Anterior cingulate cortex (tissue), 58 donors: Measurements from ENCODE around the gene ARRB2.

ENCODE experiments used
- DNase-seq, 58 donors: peaks; one replicate each; lab custom pipeline; 2025; lab: John Stamatoyannopoulos, UW

Gene ARRB2

GRCh38 chr17:4722678-4723240, 12.3 kb downstream of the ARRB2 start:
- DNase-seq: no peak

GRCh38 chr17:4724650-4725049, 14.2 kb downstream of the ARRB2 start:
- DNase-seq: no peak

GRCh38 chr17:4725646-4726310, 15.3 kb downstream of the ARRB2 start:
- no peak for DNase-seq

- DNase-seq: no peak
Observed at GRCh38 chr17:4728124-4728523, 17.7 kb downstream of the ARRB2 start.

GRCh38 chr17:4733073-4733531, 22.7 kb downstream of the ARRB2 start:
- peak in 6 of 58 donors; percentile 4 to 23 (median 18) for DNase-seq

- DNase-seq: no peak
Observed at GRCh38 chr17:4734857-4735475, 24.5 kb downstream of the ARRB2 start.

DNA sequence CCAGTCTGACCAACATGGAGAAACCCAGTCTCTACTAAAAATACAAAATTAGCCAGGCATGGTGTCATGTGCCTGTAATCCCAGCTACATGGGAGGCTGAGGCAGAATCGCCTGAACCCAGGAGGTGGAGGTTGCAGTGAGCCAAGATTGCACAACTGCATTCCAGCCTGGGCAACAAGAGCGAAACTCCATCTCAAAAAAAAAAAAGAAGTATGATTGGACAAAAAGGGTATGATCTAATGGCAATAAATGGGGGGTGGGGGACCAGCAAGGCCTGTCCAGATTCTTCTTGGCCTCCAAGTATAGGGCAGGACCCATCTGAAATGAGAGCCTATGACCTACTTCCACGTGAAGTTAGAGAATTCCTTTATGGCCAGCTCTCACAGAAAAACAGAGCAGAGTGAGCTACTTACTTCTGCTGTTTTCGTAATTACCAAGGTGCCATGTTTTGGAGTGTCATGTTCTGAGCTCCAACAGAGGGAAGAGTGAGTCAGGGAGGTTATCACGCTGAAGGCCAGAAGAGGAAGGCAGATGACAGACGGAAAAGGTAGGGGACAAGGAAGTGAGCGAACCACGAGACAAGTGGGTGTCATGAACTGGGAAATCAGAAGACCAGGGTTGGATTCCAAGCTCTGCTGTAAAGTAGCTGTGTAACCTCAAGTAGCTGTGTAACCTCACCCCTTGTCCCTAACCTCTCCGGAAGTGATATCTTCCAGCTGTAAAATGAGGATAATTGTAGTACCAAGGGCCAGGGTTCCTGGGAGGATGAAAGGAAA, 25.6 kb downstream of the ARRB2 start:
- peak in 8 of 58 donors; percentile 5 to 27 (median 16) for DNase-seq

DNA sequence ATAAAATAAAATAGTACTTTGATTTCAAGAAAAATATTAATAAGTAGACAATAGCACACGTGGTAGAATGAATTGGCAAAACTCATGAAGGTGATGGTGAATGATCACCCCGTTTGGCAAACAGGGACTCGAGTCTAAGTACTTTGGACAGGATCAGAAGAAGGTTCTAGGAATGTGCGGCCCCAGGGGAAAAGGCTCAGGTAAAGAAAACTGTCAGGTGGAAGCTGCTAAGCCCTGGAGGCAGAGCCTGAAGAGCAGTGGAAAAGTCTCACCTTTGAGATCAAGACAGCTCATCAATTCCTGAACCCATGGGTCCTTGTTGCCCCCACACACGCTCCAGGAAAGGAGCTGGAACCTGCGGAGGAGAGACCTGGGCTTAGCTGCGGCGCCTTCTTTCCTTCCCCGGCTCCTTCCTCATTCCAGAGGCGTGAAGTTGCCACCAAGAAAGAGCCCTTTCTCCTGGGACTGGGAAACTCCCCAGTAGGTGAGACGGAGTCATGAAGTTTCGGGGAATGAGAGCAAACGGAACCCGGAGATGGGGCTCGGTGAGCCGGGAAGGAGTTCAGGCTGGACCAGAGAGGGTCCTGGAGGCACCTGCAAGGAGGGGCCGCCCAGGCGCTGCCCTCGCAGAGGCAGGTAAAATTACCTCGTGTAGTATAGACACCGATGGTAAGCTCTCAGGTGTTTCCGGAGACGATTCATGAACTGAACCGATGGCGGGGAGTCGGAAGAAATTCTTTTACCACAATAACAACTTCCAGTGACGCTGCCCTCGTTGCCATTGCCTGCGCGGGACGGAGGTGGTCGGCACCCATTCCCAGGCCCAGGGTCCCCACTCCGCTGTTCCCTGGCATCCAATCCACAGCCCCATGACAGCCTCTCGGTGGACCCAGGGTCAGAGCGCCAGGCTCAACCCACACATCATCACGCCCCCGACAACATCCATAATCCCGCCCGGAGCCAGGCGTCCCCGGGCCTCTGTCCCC, 28.0 kb downstream of the ARRB2 start:
- no peak for DNase-seq

GRCh38 chr17:4739122-4740024, 28.9 kb downstream of the ARRB2 start, which contains the start of the genes CXCL16 and ZMYND15:
CXCL16 (minus strand) TSS chr17:4739928; CDS start chr17:4739339, 589 bp downstream.
ZMYND15 (plus strand) TSS chr17:4739833; CDS start chr17:4740549, 716 bp downstream.
- DNase-seq: peak in 12 of 58 donors; percentile 11 to 65 (median 24)

GRCh38 chr17:4740025-4740351, 29.6 kb downstream of the ARRB2 start:
- no peak for DNase-seq

DNA sequence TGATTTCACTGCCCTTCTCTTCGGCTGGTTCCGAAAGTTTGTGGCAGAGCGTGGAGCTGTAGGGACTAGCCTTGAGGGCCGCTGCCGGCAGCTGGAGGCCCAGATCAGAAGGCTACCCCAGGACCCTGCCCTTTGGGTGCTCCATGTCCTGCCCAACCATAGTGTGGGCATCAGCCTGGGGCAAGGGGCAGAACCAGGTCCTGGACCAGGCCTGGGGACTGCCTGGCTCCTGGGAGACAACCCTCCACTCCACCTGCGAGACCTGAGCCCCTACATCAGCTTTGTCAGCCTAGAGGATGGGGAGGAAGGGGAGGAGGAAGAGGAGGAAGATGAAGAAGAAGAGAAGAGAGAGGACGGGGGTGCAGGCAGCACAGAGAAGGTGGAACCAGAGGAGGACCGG, 30.2 kb downstream of the ARRB2 start:
- DNase-seq: no peak

- no peak for DNase-seq
Observed at GRCh38 chr17:4741544-4741943, 31.1 kb downstream of the ARRB2 start.

DNA sequence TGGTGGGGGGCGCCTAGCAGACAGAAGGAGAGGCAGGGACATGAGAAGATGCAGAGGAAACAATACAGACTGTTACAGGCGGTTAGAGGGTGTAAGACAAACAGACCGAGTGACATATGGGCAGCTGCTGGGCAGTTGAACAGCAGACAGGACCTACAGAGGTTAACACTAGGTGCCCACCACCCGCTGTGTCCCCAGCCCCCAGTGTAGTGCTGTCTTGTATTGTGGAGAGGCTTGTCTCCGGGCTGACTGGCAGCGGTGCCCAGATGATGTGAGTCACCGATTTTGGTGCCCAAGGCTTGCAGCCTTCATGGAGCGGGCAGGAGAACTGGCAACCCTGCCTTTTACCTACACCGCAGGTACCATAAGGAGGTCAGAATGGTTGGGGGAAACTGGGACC, 31.7 kb downstream of the ARRB2 start:
- DNase-seq: no peak

DNA sequence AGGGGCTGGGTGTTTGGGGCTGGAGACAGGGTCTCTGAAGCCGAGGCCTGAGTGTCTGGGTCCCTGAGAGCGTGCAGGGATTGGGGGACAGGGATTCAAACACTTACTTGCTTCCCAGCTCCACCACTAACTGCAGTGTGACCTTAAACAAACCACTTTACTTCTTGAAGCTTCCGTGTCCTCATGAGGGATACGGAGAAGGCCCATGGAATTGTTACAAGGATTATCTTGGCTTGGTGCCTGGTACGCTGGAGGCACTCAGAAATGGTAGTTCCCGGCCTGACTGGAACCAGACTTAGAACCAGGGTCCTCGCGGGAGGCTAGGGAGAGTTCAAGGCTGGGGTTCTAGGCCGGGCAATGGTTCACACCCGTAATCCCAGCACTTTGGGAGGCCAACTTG, 32.2 kb downstream of the ARRB2 start:
- no peak for DNase-seq

- DNase-seq: no peak
Observed at GRCh38 chr17:4743216-4743615, 32.8 kb downstream of the ARRB2 start.

DNA sequence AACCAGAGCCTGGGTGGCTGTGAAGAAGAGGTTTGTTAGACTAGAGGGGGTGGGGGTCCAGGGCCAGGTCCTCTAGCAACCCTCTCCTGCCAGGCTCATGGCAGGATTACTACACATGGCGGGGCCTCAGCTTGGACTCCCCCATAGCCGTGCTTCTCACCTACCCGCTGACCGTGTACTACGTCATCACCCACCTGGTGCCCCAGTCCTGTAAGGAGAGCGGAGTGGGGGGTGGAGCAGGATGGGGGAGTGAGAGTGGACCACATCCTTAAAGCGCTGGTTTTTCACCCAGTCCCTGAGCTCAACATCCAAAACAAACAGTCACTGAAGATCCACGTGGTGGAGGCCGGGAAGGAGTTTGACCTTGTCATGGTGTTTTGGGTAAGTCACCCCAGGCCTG, 33.5 kb downstream of the ARRB2 start:
- DNase-seq: no peak

GRCh38 chr17:4744999-4745969, 34.9 kb downstream of the ARRB2 start:
- DNase-seq: no peak

DNA sequence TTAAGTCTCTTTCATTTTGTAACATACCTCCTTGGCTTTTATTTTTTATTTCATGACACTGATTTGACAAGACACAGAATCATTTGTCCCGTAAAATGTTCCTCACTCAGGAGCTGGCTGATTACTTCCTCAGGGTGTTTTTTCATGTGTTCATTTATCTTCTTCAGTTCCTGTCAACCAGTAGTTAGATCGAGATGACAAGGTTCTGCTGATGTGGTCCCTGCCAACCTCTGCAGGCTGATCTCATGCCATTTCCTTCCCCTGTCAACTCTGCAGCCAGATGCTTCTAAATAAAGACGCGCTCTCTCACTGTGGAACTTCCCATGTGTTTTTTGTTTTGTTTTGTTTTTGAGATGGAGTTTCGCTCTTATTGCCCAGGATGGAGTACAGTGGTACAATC, 37.4 kb downstream of the ARRB2 start:
- peak in 2 of 58 donors; percentile 7 to 10 for DNase-seq
